Stimulated activated CD4-positive, alpha-beta T cell treated with anti-CD3 and anti-CD28 coated beads, Interleukin-15, amount 100 ng/mL, for 1 hour (primary cell): ENCODE results near the gene CIAO2A.

Experiments
- DNase-seq, 2 donors: peaks; one replicate each; pipeline ENCODE4 v3.0.0-alpha.2; 2020; ENCODE audit warnings: low read depth in 1 of 2, low spot score in 1 of 2

The CIAO2A gene

DNA sequence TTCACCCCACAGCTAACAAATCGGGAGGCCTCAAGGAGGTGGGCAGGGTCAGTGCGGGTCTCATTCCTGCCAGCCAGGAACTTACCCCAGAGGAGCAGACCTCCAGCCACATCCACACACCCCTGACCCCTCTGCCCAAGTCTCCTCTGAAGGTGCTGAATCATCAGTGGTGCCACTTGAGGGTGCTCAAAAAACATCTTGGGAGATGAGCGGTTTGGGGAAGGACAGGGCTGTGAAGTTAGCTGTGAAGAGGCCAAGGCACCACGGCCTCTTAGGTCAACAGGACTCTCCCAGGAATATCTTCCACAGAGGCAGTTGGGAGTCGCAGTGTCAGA is 48.6 kb downstream of the CIAO2A start:
- DNase-seq: no peak

DNA sequence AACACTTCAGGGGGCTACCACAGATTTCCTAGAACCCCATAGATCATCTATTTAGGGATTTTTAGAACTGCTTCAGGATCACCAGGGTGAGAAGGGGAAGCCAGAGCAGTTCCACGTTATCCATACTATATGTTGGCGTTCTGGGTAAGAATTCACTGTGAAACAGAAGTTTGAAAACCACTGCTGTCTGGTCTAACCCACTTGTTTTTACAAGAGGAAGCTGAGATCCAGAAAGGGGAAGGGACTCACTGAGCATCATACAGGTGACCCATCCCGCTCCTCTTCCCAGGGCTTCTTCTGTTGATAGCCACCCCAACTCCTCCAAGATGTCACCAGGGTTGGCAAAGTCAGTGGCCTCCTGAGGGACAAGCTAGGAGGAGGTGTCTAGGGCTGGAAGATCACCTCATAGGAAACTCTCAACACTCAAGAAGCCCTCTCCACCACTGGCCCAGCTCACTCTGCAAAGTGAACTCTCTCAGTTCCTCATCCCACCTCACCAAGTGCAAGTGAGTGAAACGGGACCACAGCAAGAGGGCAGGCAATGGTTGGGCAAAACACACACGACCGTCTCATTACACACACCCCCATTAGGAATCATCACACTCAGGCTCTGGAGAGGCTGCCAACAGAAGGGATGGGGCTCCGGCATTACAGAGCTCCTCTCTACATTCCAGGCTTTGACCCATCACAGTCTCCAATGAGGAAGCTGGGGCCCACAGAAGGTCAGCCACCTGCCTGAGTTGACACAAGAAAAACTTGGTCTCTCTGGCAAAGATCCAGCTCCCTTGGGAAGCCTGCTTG is 49.1 kb downstream of the CIAO2A start:
- DNase-seq: no peak

DNA sequence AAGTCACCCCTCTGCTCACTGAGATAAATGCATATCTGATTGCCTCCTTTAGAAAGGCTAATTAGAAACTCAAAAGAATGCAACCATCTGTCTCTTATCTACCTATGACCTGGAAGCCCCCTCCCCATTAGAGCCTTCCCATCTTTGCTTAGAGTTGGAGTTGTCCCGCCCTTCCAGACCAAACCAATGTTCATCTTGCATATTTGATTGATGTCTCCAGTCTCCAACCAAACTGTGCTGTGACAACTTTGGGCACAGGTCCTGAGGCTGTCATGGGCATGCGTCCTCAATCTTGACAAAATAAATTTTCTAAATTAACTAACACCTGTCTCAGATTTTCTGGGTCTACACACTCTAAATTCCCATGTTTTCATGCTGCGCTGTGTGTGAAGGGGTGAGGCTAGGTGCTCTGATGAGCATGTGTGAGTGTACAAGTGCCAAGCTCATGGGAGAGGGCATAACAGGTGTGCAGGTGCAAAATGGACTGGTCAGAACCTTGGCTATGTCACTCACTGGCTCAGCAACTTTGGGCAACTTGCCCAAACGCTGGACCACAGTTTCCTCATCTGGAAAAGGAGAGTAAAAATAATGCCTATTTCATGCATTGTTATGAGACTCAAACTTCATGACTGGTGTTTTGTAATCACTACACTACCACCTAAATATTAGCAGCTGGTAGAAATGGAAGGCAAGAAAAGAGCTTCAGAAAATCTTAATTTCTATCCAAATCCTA is 54.6 kb downstream of the CIAO2A start:
- no peak for DNase-seq

DNA sequence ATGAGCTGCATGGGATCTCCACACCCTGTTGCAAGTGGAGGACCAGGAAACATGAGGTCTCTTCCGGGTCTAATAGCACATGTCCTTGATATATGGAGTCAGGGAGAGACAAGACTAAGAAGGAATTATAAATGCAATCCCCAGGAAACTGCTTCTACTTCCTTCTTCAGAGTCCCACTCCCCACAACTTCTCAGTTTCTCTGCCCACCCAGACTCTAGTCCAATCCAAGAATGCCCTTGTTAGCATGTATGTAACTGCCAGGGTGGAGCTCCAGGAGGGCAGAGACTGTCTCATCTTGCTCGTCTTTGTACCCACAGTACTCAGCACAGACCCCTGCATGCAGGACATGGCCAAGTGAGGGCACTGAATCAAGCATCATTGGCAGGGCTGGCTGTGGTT is 55.7 kb downstream of the CIAO2A start:
- no peak for DNase-seq

DNA sequence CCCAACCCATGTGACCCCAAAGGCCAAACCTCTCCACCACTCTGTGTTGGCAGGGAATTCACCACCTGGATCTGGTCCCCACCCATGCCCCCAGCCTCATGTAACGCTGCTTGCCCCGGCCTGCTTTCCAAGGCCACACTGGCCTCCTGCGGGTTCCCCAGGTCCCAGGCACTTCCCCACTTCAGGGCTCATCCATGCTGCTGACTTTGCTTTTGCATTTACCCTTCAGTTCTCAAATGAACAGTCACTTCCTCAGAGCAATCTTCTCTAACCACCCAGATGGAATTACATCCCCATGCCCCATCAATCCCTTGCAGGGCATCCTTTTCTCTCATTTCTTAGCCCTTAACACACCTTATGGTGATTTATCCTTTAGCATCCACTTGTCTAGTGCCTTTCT is 56.5 kb downstream of the CIAO2A start:
- DNase-seq: no peak

DNA sequence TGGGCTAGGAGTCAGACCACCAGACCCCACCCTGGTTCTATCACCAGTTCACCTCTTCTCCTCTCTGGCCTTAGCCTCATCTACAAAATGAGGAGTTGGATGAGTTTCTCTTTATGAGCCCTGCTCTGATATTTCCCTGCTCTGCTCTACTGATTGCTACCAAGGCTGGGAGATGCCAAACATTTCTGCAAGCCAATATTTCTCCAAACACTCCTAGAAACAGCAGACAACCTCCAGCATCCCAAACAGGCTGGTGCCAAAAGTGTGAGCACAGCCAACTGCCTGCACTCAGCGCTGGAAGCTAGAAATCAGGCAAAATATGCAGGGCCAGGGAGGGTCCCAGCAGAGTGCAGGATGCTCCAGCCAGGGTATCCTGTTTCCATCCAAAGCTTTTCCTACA is 58.1 kb downstream of the CIAO2A start:
- no peak for DNase-seq

DNA sequence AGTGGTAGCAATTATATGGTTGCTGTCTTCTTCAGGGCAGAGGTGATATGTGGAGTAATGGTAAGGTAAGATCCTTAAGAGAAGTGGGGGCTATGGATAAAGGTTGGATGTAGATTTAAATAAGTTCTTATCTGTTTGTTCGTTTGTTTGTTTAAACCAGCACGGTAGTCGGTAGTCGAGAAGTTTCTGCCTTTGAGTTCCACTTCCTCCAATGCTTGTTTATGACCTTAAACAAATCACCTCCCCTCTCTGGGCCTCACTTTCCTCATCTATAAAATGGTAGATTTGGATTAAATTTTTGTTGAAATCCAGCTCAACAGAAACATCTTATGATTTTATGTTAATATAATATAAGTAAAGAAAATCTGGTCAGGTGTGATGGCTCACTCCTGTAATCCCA is 59.1 kb downstream of the CIAO2A start:
- DNase-seq: no peak

DNA sequence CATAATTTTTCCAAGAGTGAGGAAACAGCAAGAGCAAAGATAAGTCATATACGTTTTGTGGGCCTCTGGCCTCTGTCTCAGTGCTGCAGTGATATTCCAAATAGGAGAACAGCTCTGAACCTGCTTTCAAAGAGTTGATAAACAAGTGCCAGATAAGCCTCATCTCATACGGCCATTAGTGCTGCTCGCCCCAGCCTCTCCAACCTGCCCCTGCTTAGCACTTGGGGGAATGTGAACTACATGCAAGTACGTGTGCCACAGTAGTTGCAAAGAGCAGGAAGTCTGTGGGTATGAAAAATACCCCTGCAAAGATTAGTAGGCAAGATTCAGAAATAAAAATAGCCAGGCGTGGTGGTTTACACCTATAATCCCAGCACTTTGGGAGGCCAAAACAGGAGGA is 61.3 kb downstream of the CIAO2A start:
- no peak for DNase-seq

DNA sequence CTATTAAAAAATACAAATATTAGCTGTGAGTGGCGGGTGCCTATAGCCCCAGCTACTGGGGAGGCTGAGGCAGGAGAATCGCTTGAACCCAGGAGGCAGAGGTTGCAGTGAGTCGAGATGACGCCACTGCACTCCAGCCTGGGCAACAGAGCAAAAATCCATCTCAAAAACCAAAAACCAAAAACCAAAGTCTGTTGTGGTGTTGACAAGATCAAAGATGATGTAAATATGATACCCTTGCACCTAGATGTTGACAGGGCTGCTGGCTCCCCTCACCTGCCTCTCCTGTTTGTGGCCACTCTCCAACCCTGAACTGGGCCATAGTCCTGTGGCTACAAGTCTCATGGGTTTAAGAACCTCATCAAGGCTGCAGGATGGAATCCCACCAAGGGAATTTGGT is 63.5 kb downstream of the CIAO2A start:
- DNase-seq: no peak

DNA sequence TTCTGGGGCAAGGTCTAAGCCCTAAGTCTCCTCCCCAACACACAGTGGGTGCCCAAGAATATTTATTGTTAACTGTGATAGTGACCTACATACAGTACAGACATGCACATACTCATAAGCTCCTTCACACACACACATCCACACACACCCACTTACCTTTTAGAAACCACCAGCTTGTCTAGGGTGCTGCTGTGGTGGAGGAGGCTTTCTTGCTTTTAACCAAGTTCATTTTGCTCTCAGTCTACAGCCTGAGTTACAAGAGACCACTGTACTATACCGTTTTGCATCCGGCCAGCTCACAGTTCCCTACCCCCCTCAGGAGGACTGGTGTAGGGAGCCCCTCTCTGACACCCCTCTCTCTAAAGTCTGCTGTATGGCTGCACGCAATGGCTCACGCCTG is 64.0 kb downstream of the CIAO2A start:
- DNase-seq: no peak

DNA sequence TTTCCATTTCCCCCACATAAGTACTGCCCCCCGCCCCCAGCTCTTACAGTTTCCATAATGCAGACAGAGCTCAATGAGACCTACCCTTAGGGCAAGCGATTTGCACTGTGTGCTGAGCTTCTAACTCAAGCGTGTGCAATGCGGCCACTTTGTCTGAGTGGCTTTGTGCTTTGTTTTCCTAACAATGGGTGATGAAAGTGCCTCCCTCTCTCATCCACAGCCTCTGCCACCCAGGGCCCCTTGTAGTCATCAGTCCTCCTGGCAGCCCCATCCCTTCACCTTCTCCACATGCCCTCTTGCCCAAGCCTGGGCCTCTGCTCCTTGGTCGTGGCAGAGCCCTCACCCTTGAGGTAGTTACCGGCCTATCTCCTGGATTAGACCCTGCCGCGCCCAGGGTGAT is 64.5 kb downstream of the CIAO2A start:
- DNase-seq: no peak

DNA sequence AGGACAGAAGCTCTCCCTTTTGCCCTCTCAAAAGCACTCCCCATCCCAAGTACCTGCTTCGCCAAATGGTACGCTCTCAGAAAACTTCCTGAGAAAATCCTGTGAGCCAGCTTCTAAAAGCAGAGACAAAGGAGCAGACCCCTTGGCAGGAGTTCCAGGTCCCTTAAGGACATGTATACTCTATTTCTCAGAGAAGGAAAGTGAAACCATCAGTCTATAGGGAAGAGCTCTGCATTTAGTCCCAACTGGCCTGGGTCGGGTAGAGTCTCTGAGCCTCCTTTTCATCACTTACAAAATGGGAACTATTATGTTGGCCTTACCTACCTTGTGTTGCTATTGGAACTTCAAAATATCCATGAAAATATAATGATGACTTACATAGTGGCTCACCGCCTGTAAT is 67.0 kb downstream of the CIAO2A start:
- no peak for DNase-seq

DNA sequence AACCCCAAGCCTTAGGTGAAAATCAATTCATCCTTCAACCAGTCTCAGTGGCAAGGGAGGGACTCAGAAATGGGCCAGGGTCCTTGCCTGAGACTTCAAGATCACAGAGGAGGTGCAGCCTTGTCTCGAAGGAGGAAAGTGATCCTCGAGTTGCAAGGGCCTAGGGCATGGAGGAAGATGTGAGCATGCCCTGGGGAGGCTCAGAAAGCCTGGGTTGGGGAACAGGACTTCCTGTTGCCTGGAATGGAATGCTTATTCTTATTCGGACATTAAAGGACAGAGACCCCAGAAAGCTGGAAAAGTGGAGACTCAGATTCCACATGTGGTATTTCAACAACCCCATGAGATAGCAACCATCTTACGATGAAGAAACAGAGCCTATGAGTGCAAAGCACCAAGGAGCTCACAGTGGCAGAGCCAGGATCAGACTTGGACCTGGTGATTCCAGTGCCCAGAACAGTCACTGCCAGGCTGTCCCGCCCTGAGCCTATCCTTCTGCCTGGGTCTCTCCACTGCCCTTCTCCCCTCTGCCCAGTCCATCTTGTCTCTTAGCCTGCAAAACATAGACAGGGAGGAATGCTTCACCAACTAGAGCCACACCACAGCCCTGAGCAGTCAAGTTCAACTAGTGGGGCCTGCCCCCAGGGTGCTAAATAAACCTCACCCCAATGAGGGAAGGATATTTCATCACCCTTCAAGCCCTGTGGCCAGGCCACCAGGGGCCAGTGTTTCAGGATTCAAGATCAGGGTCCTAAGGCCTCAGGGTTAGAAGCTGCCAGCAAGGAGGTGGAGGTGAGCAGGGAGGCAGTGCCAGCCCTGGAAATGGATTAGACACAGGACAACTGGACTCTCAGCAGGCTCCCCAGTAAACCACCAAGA is 69.2 kb downstream of the CIAO2A start:
- no peak for DNase-seq

DNA sequence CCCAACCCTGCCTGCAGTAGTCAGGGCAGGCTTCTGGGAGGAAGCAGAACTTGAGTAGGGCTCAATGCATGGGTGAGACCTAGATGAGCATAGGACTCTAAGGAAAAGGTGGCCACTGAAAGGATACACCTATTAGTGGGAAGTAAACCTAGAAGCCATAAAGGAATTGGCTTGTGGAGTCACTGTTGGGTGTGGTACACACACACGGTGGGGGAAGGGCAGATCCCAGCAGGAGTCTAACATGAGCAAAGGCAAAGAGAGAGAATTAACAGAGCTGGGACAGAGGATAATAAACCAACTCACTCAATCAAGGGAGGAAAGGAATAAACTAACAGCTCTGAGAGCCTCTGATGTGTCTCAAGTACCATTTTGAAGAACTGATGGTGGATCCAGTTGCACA is 70.4 kb downstream of the CIAO2A start:
- no peak for DNase-seq

DNA sequence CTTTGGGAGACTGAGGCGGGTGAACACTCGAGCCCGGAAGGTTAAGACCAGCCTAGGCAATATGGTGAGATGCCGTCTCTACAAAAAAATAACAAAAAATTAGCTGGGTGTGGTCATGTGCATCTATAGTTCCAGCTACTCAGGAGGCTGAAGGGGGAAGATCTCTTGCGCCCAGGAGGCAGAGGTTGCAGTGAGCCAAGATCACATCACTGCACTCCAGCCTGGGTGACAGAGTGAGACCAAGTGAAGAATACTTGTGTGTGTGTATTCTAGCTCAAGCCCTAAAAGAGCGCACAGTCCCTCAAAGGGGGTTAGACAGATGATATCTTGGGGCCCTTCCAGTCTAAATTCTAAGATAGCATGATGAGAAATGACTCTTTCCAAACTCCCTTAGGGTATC is 71.1 kb downstream of the CIAO2A start:
- no peak for DNase-seq
